HG03039 (cell line): ENCODE results near the gene THAP12.
"Not testable (repeated sequence)": the region's sequence is repeated elsewhere in the genome, so short reads cannot be mapped to it uniquely, and the experiment has no call there.

ENCODE experiments used
- ATAC-seq: cut with Tn5 transposase; IDR thresholded peaks from one replicate; pipeline ENCODE4 v1.9.1; 2021; ENCODE audit warnings: mild to moderate bottlenecking, moderate library complexity; ENCODE audit not compliant: unreplicated experiment

Gene THAP12

GRCh38 chr11:76380977-76381719 is at the start of gene THAP12, which contains the start of gene GVQW3:
Gene THAP12, minus strand, starts transcription at chr11:76381132. Its CDS starts 296 bp downstream, at chr11:76380836.
Gene GVQW3, plus strand, starts transcription at chr11:76381323. Its CDS starts 506 bp downstream, at chr11:76381829.
- ATAC-seq: peak; percentile 80

DNA sequence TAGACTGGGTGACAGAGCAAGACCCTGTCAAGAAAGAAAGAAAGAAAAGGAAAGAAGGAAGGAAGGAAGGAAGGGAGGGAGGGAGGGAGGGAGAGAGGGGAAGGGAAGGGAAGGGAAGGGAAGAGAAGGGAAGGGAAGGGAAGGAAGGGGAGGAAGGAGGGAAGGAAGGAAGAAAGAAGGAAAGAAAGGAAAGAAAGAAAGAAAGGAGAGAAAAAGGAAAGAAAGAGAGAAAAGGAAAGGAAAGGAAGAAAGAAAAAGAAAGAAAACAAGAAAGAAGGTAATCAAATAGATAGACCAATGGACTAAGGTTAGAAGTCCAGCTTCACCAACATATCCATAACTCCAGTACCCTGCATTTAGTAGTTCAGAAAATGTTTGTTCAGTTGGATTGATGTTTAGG is 45.7 kb upstream of the THAP12 start:
- ATAC-seq: no peak

GRCh38 chr11:76424891-76425290 is 44.0 kb upstream of the THAP12 start:
- no peak for ATAC-seq

DNA sequence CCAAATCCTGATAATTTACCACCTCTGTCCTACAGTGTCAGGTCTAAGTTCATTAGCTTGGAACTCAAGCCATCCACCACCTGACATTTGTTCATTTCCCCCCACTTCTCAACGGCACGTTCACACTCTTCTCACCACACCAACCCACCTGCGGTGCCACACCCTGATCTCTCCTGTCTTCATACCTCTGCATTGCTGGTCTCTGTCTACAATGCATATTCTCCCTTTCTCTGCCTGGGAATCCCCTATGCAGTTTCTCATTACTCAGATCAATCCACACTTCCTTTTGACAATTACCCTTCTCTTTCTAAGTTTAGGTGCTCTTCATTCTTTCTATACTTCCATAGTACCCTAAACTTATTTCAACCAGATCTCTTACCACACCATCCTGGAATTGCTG is 43.4 kb upstream of the THAP12 start:
- ATAC-seq: no peak

- no peak for ATAC-seq
These were observed 39.0 kb upstream of the THAP12 start for GRCh38 chr11:76419896-76420295.

DNA sequence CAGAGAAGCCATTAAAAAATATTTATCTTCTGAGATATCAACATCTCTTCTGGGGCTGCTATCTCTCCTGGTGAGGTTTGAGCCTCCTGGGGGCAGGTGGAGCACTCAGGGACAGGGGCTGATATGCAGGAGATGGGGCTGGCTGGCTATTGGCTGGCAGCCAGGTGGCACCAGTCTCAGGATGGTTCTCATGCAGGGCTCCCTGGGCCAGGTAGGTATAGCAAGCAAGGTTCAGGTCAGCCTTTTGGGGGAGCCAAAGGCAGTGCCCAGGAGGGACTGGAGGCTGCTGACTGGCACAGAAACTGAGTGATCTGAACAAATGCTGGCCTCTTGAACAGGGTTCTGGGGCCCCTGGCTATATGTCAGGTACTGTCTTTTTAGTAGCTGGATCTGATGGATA is 34.1 kb upstream of the THAP12 start:
- no peak for ATAC-seq

GRCh38 chr11:76410851-76411357 is 30.0 kb upstream of the THAP12 start:
- ATAC-seq: no peak

DNA sequence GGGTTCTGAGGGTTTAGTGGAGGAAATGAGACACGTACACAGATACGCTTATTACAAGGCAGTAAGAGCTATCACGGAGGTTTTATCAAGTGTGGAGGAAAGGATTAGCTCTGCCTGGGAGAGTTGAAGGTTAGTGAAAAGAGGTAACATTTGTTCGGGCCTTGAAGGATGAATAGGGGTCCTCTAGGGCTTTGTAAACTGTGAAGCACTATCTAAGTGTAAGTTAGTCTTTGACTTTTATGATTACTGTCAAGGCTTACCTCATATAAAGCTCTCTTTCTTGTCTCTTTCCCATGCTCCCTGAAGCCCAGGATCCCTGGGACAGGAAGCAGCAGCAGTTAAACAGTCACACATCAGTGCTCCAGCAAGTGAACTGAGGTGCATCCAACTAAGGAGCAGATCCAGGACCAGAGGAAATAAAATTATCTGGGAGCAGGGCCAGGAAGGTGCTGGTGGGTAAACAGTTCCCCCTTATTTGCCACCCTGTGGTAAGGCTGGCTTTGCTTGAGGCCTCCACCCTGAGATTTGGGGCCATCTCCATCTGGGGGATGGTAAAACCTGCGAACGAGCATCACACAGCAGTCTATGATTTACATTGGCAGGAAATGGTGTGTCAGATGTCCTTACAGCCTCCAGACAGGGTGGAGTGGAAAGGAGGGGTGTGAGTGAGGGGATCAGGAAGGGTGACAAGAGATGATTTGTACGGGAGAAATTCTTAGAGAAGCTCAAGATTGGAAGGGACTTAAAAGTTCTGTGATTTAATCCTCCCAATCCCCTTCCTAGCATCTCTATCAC is 27.4 kb upstream of the THAP12 start:
- no peak for ATAC-seq

- no peak for ATAC-seq
These were observed 25.4 kb upstream of the THAP12 start for GRCh38 chr11:76406359-76406758.

GRCh38 chr11:76401484-76401883 is 20.6 kb upstream of the THAP12 start:
- not testable (repeated sequence) for ATAC-seq

DNA sequence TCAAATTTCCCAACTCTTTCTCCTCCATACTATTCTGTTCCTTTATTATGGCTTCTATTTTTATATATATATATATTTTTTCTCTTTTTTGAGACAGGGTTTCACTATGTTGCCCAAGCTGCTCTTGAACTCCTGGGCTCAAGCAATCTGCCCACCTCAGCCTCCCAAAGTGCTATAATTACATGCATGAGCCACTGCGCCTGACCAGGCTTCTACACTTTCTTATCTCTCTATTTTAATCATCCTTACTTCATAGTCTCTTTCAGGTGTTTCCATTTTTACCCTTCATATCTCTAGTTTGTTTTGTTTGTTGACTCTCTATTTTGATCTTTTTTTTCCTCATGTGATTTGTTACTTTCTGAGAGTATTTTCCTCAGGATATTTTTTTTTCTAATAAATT is 20.0 kb upstream of the THAP12 start:
- ATAC-seq: no peak

- ATAC-seq: no peak
These were observed 16.5 kb upstream of the THAP12 start for GRCh38 chr11:76397383-76397782.

DNA sequence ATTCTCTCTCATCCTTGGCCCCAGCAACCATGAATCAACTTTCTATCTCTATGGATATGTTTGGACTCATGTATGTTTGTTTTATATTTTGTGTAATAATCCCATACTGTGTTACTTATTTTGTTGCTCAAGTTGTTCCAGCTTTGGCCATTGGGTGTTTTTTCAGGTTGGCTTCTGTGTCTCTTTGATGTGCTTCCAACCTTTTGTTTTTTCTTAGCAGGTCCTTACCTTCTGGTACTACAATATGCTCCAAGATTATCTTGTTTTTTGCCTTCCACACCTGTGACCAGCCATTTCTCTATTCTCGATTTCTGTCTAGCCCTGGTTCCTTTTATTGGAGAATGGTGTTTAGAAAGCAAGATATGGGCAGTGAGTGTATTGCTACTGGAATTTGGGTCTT is 14.4 kb upstream of the THAP12 start:
- ATAC-seq: no peak

DNA sequence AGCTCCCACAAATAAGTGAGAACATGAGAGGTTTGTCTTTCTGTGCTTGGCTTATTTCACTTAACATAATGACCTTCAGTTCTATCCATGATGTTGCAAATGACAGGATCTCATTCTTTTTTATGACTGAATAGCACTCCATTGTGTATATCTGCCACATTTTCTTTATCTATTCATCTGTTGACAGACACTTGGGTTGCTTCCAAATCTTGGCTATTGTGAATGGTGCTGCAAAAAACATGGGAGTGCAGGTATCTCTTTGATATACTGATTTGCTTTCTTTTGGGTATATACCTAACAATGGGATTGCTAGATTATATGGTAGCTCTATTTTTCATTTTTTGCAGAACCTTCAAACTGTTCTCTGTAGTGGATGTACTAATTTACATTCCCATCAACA is 13.5 kb upstream of the THAP12 start:
- no peak for ATAC-seq

DNA sequence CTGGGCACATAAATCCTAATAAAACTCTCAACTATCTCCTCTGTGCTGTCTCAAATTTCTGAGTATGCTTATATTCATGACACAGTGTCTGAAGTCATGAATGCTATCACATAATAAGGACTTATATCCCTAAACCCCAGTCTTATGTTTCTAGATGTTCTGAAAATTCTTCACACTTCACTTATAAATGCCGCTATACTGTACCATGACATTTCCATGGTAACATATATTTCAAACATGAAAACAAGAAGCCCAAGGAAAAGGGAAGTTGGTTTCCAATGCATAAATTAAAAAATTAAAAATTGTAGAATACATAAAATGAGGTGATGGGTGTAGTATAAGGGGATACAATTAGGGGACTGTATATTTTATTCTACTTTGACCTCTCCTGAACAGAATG is 11.9 kb upstream of the THAP12 start:
- no peak for ATAC-seq

DNA sequence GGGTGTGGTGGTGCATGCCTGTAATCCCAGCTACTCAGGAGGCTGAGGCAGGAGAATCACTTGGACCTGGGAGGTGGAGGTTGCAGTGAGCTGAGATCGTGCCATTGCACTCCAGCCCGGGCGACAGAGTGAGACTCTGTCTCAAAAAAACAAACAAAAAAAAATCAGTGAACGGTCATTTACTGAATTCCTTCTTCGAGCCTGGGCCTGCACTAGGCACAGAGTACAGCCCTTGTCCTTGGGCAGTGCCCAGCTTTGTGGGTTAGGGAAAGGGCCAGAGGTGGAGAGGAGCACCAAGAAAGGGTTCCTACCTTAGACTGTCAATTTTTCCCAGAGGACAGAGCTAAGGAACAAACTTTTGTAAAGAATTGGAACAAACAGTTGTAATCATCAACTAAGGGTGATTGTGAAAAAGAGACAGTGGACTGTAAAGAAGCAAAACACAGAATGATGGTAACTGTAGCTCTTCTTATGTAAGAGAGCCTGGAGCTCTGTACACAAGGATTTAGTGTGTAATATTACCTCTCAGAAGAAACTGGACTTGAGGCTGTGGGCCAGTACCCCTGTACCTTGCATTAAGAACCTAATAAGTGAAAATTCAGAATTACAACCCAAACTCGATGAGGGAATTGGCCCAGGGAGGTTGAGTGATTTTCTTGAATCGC is 11.0 kb upstream of the THAP12 start:
- no peak for ATAC-seq

DNA sequence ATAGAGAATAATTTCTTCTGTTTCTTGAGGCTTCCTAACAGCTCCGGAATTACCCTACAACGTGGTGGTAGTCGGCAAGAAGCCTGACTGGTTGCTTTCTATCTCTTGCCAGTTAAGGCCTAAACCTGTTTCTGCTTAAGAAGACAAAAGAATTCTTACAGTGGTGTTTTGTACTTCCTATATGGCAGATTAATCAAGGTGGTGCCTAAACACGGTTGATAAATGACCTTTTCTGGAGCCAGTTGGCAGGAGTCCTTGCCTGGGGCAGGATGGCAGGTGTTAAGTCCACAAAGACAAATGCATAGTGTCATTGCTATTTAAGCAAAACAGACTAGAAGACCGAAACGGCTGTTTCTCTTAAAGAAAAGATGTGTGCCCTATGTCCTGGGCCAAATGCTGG is 10.1 kb upstream of the THAP12 start:
- no peak for ATAC-seq

GRCh38 chr11:76388408-76388807 is 7.5 kb upstream of the THAP12 start:
- no peak for ATAC-seq

DNA sequence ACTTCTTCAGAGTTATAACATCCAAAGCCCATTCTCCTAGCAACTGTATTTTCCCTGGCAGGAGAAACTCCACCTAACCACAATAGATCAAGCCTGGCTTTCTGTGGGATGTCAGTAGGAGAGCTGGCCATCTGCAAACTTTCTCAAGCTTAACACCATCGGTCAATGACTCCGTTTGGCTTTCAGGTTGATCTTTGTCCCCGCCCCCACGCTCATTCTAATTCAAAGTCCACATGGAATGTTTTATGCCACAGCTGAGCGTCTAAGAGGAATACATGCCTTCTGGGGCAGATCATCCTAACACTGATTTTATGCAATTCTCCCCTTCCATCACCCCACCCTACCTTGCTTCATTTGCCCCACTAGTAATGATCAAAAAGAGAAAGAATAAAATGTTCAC is 5.0 kb upstream of the THAP12 start:
- no peak for ATAC-seq

- ATAC-seq: no peak
These were observed 1.3 kb upstream of the THAP12 start for GRCh38 chr11:76382209-76382608.

DNA sequence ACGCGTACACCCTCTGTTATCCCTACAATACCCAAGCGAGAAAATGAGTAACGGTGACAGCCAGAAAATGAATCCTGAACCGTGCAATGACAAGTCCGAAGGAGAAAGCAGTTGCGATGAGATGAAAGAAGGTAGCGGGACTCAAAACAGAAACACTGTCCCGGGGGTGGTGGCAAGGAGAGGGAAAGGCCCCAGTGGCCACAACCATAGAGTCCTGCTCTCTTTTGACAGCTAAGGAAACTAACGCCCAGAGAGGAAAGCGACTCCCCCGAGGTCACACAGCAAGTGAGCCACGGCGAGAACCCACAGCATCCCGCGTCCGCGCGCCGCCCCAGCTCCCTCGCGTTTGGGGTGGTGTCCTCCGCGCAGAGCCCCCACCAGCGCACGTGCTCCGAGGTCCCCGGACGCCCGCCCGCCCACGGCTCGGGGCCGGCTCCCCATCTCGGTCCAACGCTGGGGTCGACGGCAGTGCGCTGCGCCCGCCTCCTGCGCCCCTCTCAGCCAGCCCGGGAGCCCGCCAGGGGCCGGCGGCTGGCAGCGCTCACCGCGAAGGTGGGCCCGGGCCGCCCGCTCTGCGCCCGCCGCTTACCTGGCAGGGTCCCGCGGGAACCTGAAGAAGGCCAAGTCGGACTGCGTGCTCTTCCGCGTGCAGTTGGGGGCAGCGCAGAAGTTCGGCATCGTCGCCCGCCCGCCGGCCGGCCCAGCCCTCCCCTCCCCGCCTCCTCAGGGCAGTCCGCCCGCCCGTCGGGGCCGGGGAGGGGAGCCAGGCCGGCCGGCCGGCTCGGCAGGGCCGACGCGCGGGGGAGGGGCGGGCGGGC is 564 bp downstream of the THAP12 start:
- ATAC-seq: peak; percentile 17
